GM10266 (cell line): ENCODE data around the gene DNAJB11.

Experiments
- DNase-seq: peaks from one replicate; pipeline ENCODE4 v3.0.0; 2012; ENCODE audit errors: extremely low spot score
- TF ChIP-seq, protein P1 (sequence below): IDR thresholded peaks from 2 replicates; pipeline ENCODE4 v1.5.1; 2012; ENCODE audit warnings: mild to moderate bottlenecking, low read depth; ENCODE audit not compliant: control insufficient read depth, insufficient read depth; ENCODE audit errors: missing control alignments

DNAJB11 gene

GRCh38 chr3:186620213-186621092, 49.9 kb downstream of the DNAJB11 start:
- TF ChIP-seq, protein P1, sequence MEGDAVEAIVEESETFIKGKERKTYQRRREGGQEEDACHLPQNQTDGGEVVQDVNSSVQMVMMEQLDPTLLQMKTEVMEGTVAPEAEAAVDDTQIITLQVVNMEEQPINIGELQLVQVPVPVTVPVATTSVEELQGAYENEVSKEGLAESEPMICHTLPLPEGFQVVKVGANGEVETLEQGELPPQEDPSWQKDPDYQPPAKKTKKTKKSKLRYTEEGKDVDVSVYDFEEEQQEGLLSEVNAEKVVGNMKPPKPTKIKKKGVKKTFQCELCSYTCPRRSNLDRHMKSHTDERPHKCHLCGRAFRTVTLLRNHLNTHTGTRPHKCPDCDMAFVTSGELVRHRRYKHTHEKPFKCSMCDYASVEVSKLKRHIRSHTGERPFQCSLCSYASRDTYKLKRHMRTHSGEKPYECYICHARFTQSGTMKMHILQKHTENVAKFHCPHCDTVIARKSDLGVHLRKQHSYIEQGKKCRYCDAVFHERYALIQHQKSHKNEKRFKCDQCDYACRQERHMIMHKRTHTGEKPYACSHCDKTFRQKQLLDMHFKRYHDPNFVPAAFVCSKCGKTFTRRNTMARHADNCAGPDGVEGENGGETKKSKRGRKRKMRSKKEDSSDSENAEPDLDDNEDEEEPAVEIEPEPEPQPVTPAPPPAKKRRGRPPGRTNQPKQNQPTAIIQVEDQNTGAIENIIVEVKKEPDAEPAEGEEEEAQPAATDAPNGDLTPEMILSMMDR, result no peak
- no peak for DNase-seq

DNA sequence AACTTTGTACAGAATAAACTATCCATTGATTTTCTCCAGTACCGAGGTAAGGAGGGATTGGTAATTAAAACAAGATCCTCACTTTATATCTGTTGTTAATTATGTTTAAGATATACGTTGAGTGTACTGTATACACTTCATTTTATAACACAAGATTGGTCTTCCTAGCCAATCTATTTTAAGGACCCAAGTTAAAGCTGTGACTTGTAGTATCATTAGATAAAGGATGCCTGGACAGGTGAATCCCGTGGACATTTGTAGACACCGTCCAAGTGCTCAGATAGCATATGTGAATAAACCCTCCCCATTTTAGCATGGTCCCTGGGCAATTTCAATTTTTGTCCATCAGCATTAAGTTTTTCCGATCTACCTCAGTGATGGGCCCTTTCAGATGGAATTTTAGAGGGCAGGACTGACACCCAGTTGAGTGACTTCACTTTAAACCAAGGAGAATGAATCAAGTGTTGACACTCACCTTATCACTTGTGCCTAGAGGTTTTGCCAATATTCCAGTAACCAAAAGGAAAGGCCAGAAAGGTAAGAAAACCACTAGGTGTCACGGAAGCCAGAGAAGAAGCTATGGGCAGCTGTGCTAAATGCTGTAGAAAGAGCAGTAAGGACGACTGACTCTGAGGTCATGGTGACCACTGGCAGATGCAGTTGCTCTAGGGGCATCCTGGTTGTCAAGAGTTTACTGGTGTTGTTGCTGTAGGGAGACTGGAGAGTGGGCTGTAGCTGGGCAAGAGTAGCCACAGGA, 51.6 kb downstream of the DNAJB11 start:
- DNase-seq, result no peak
- TF ChIP-seq, protein P1, result no peak

- DNase-seq, result no peak
- TF ChIP-seq, protein P1, result no peak
These were observed 52.3 kb downstream of the DNAJB11 start for GRCh38 chr3:186622651-186623310.

DNA sequence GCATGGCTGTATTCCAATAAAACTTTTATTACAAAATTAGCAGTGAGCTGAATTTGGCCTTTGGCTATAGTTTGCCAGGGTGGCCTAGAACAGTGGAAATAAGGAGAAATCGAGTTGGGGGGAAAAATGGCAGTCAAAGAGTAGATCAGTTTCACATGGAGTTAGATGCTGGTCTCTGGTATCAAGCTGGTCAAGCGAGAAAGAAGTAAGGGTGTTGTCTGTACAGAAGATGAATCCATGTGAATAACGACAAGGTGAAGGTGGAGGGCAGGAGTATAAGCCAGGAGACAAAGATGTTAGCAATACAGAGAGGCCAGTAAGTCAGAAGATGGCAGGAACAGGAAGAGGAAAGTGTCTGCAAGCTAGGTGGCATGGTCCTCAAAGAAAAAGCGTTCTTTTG, 54.1 kb downstream of the DNAJB11 start:
- TF ChIP-seq, protein P1, result no peak
- DNase-seq, result no peak

GRCh38 chr3:186625600-186626042, 55.1 kb downstream of the DNAJB11 start:
- TF ChIP-seq, protein P1, result no peak
- no peak for DNase-seq

DNA sequence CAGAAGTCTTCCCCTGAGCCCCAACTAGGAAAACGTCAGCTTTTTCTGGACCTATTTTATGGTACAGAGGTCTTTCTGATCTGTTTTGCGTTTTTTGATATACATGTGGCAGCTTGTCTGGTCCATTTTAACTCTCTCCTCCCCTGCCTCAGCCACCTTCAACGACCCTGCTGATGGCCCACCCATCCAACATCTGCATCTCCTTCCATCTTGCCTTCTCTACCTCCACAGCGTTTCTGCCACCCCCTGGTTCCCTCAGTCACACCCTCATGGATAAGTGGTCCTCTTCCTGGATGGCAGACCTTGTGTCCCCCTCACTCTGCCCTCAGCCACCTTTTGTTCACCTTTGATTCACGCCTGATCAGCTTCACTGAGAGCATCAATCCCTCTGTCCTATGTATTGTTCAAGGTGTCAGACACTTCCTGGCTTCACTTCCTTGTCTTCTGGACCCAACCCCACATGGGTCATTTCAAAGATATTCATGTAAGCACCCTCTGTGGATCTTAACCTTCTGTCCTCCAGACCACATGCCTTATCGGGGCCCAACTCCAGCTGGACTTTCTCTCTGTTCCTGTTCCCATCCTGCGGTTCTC, 55.8 kb downstream of the DNAJB11 start:
- TF ChIP-seq, protein P1, result no peak
- DNase-seq, result no peak
